ENCODE measurements around the gene POLR1G.
A peak's percentile ranks its signal among the peaks of the same experiment; 100 is the strongest.

POLR1G gene

DNA sequence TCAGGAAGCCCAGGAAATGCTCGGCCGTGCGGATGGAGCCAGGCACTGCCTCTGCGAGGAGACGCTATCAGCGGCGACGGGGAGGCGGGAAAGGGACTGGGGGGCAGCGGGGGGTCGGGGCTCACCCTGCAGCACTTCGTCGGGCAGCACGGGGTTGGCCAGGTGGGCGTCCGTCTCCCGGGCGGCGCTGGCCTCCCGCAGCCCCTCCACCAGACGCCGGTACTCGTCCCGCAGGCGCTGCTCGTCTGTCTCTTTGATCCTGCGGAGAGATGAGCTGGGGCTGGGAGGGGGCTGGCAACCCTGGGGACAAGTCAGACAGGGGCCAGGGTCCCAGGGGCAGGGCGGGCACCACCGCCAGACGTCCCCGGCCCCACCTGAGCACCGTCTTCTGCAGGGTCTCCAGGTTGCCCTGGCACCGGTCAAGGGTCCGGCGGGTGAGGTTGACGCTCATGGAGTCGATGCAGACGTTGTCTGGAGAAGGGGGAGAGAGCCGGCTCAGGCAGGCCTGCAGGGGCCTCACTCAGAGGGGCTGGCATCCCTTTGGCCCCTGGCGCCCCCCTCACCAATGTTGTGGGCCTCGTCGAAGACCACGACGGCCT, 42.5 kb upstream of the POLR1G start:
- no peak for DNase-seq (ENCODE audit: low read depth)
- TF ChIP-seq, protein P1, sequence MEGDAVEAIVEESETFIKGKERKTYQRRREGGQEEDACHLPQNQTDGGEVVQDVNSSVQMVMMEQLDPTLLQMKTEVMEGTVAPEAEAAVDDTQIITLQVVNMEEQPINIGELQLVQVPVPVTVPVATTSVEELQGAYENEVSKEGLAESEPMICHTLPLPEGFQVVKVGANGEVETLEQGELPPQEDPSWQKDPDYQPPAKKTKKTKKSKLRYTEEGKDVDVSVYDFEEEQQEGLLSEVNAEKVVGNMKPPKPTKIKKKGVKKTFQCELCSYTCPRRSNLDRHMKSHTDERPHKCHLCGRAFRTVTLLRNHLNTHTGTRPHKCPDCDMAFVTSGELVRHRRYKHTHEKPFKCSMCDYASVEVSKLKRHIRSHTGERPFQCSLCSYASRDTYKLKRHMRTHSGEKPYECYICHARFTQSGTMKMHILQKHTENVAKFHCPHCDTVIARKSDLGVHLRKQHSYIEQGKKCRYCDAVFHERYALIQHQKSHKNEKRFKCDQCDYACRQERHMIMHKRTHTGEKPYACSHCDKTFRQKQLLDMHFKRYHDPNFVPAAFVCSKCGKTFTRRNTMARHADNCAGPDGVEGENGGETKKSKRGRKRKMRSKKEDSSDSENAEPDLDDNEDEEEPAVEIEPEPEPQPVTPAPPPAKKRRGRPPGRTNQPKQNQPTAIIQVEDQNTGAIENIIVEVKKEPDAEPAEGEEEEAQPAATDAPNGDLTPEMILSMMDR (conservative IDR thresholded peaks at IDR 0.05; ENCODE audit: low read depth, low read length): no peak
- no peak overlapping the region for H3K4me3 ChIP-seq (ENCODE audit: low read depth, low read length)

DNA sequence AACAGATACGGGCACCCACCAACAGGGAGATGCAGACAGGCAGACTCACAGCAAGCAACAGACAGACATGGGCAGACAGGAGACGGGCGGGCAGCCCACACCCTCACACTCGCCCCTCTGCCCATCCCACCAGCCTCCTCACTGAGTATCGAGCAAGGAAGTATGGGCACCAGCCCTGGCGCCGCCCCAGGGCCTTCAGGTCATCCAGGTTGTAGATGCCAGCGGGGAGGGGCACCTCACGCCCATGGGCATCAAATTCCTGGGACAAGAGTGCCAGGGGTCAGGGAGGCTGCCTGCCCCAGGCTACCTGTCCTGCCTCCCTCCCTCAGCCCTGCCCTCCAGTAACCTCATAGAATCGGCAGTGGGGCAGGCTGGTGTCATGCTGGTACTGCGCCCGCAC, 41.7 kb upstream of the POLR1G start:
- H3K4me3 ChIP-seq (ENCODE audit: low read depth, low read length): no peak overlapping the region
- TF ChIP-seq, protein P1 (conservative IDR thresholded peaks at IDR 0.05; ENCODE audit: low read depth, low read length): no peak
- no peak for DNase-seq (ENCODE audit: low read depth)

DNA sequence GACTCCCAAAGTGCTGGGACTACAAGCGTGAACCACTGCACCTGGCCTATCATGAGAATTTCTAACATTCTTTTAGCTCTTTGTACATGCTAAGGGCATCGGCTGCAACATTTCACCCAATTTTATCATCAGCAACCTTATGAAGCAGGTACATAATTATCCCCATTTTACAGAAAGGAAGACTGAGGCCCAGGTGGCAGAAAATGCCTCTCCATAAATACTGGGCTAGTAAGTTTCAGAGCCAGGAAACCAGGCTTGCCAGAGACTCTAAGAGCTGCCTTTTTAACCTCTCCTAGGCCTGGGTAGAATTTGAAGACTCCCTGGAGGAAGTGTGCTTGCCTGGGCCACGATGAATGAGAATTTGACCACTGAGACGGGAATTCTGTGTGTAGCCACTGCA, 38.3 kb upstream of the POLR1G start:
- TF ChIP-seq, protein P1 (conservative IDR thresholded peaks at IDR 0.05; ENCODE audit: low read depth, low read length): no peak
- no peak overlapping the region for H3K4me3 ChIP-seq (ENCODE audit: low read depth, low read length)
- no peak for DNase-seq (ENCODE audit: low read depth)

DNA sequence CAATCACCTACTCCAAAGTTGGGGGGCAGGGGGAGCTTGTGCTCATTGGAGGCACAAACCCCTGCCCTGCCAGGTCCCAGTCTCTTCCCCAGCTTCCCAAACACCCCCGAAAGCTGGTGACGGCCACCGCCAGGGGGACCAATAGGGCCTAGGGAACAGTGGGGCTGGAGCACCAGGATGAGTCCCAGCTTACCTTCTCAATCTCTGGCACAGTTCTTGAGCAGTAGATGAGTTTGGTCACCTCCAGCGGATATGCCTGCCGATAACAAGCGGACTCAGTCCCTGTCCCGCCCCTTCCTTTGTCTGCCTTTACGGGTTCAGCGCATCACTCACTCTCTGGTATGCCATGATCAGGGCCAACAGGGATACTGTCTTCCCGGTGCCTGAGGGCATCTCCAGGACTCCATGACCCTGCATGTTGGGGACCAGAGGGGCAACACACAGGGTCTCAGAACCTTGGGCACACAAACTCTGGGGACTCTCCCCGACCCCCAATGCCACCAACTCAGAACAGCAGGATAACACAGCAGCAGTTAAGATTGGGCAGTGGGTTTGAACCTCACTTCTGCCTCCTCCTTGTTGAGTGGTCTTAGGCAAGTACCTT, 37.6 kb upstream of the POLR1G start:
- H3K4me3 ChIP-seq (ENCODE audit: low read depth, low read length): no peak overlapping the region
- DNase-seq (ENCODE audit: low read depth): no peak
- TF ChIP-seq, protein P1 (conservative IDR thresholded peaks at IDR 0.05; ENCODE audit: low read depth, low read length): no peak

DNA sequence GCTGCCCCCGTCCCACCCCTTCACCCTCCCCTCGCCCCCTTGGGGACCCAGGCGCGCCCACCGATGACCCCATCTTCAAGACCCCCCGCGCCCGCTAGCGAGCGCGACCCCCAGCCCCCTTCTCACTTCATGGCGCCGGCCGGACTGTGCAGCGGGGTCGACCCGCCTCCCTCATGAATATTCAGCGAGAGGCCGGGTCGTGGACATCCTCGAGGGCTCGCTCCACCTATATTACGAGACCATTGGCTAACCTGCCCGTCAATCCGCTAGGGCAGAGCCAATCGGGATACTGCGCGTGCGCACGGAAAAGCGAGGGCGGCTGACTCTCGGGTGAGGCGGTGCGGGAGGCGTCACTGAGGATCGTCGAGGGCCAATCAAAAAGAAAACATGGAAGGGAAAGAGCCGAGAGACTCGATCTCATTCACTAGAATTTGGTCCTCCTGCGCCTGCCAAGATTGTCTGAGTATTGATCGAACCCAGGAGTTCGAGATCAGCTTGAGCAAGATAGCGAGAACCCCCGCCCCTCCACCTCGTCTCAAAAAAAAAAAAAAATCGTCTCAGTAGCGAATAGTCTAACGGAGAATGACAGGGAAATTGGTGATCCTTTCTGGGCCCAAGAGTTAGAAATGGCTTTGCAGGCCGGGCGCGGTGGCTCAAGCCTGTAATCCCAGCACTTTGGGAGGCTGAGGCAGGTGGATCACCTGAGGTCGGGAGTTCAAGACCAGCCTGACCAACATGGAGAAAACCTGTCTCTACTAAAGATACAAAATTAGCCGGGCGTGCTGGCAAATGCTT, 35.8 kb upstream of the POLR1G start, which contains the start of gene ERCC2:
Gene ERCC2, minus strand, starts transcription at position 164 of the 795 bp plus-strand sequence. Its CDS starts 33 bp downstream, at position 131.
- peak; percentile 99 for DNase-seq (ENCODE audit: low read depth)

DNA sequence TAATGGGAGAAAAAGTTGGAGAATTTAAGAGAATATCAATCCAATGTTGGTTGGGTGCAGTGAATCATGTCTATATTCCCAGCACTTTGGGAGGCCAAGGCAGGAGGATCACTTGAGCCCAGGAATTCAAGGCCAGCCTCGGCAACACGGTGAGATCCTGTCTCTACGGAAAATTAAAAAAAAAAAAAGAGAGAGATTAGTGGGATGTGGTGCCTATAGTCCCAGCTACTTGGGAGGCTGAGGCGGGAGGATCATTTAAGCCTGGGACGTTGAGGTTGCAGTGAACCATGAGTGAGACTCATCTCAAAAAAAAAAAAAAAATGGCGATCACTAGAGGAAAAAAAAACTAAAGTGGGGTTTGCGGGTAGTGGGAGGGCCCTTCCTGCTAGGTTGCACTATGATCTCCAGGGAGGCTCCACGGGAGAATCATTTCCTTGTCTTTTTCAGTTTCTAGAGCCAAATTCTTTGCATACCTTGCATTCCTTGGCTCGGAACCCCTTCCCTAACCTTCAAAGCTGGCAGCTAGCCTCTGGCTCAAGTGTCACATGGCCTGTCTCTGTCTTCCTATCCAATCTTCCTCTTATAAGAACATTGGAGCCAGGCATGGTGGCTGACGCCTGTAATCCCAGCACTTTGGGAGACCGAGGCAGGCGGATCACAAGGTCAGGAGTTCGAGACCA, 30.3 kb upstream of the POLR1G start:
- TF ChIP-seq, protein P1 (conservative IDR thresholded peaks at IDR 0.05; ENCODE audit: low read depth, low read length): no peak
- no peak overlapping the region for H3K4me3 ChIP-seq (ENCODE audit: low read depth, low read length)
- DNase-seq (ENCODE audit: low read depth): peak; percentile 97

More for the DNA sequence above, 35.8 kb upstream of the POLR1G start, which contains the start of gene ERCC2:
- TF ChIP-seq, protein P1 (conservative IDR thresholded peaks at IDR 0.05; ENCODE audit: low read depth, low read length): no peak
- H3K4me3 ChIP-seq (ENCODE audit: low read depth, low read length): peak within 1 kb of the TSS; percentile 86
